Neural progenitor cell (in vitro differentiated cells): ENCODE measurements around the gene E2F2. TPM values are rescaled to one million over a fixed set of nuclear protein-coding genes. Genes with fewer than 3 reads are reported as not detected.

ENCODE experiments used
- DNase-seq: peaks from one replicate; pipeline ENCODE4 v3.0.0-alpha.2; 2016; ENCODE audit warnings: low spot score
- H2AFZ ChIP-seq: fragments of 200-600 bp; sonication (generic); replicated peaks from 2 replicates; pipeline ENCODE4 v1.6.1; 2016; ENCODE audit warnings: antibody characterized with exemption
- H3F3A ChIP-seq: fragments of 200-600 bp; sonication (generic); 2 replicates; pipeline ENCODE4 v1.6.1; 2016; ENCODE audit warnings: antibody characterized with exemption, low read depth
- H3K27ac ChIP-seq: fragments of 200-600 bp; sonication (generic); 2 replicates; pipeline ENCODE4 v1.5.1; 2016; ENCODE audit warnings: mild to moderate bottlenecking
- H3K27me3 ChIP-seq: fragments of 200-600 bp; sonication (generic); 2 replicates; pipeline ENCODE4 v1.6.1; 2016; ENCODE audit warnings: mild to moderate bottlenecking, moderate library complexity
- H3K36me3 ChIP-seq: fragments of 200-600 bp; sonication (generic); 2 replicates; pipeline ENCODE4 v1.5.1; 2016
- H3K4me1 ChIP-seq: fragments of 200-600 bp; sonication (generic); 2 replicates; pipeline ENCODE4 v1.6.1; 2016; ENCODE audit warnings: mixed run types
- H3K4me2 ChIP-seq: fragments of 200-600 bp; sonication (generic); 2 replicates; pipeline ENCODE4 v1.6.1; 2016
- H3K4me3 ChIP-seq: fragments of 200-600 bp; sonication (generic); 2 replicates; pipeline ENCODE4 v1.5.1; 2016
- H3K79me2 ChIP-seq: fragments of 200-600 bp; sonication (generic); 2 replicates; pipeline ENCODE4 v1.6.1; 2016; ENCODE audit warnings: low read depth
- H3K9ac ChIP-seq: fragments of 200-600 bp; sonication (generic); 2 replicates; pipeline ENCODE4 v1.6.1; 2016
- H3K9me3 ChIP-seq: fragments of 200-600 bp; sonication (generic); 2 replicates; pipeline ENCODE4 v1.5.1; 2016; ENCODE audit warnings: low read depth
- H4K20me1 ChIP-seq: fragments of 200-600 bp; sonication (generic); 2 replicates; pipeline ENCODE4 v1.6.1; 2016; ENCODE audit warnings: low read depth
- H3K27ac Mint-ChIP-seq: 3 replicates; pipeline ENCODE4 v1.8.0; 2021; ENCODE audit warnings: mixed read lengths
- H3K27me3 Mint-ChIP-seq: 2 replicates; pipeline ENCODE4 v1.8.0; 2022; ENCODE audit warnings: low read depth, mild to moderate bottlenecking, inconsistent platforms, moderate library complexity, mixed read lengths; ENCODE audit not compliant: insufficient read depth
- H3K36me3 Mint-ChIP-seq: 3 replicates; pipeline ENCODE4 v1.8.0; 2021; ENCODE audit warnings: mixed read lengths
- H3K4me1 Mint-ChIP-seq: 3 replicates; pipeline ENCODE4 v1.8.0; 2021; ENCODE audit warnings: mixed read lengths
- H3K4me3 Mint-ChIP-seq: 3 replicates; pipeline ENCODE4 v1.8.0; 2021; ENCODE audit warnings: mild to moderate bottlenecking, moderate library complexity, mixed read lengths
- H3K9me3 Mint-ChIP-seq: 3 replicates; pipeline ENCODE4 v1.8.0; 2020; ENCODE audit warnings: mixed read lengths
- EZH2 ChIP-seq: fragments of 200-600 bp; sonication (generic); IDR thresholded peaks from 2 replicates; pipeline ENCODE4 v1.6.1; 2017; ENCODE audit warnings: antibody characterized with exemption, mild to moderate bottlenecking, moderate library complexity
- EZH2phosphoT487 ChIP-seq: fragments of 200-600 bp; sonication (generic); IDR thresholded peaks from 2 replicates; pipeline ENCODE4 v1.6.1; 2017; ENCODE audit warnings: antibody characterized with exemption
- total RNA-seq: library from RNA; depleted of rRNA; stranded (reverse); fragments of >200 nt; gene quantifications from 2 replicates; pipeline ENCODE4 v1.2.3, GENCODE V29; 2015; ENCODE audit warnings: low replicate concordance
- TF ChIP-seq, protein P1 (sequence below): fragments of 200-600 bp; sonication (generic); IDR thresholded peaks from 2 replicates; pipeline ENCODE4 v1.5.1; 2017; ENCODE audit warnings: antibody characterized with exemption, mild to moderate bottlenecking

Gene E2F2
- total RNA-seq, 1 donor from 2014 or later = 3.4 TPM

DNA sequence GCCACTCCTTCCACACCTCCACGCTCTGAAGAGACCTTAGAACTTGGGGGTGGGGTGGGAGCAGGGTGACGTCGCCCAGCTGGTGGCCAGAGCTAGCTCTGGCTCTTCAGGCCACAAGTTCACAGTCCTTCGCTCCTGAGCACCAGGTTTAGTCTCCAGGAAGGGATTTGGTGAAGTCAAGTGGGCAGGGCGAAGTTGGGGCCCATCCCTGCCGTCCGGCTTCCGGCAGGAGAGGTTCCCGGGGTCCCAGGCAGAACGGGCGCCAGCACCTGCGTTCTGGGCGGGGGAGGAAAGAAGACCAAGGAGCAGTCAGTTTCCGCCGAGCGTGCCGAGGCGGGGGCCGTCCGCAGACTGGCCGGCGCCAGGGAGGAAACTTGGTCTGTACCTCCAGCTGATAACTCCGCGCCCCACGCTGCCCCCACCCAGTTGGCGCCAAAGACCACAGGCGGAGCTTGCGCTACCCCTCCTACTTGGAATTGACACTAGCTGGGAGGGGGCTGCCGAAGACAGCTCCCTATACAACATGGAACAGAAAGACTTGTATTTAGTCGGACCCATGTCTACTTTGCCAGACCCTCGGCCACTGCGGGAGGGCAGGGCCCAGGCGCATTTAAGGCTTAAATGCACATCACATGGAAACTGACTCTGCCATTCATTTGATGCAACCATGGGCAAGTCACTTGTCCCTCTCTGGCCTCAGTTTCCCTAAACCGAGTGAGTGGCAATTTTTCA lies 27.3 kb upstream of the E2F2 start:
- peak overlapping the region; percentile 91 for H3K4me3 Mint-ChIP-seq
- Histone ChIP-seq H3K9ac (peak overlapping the region; percentile 73), H3K4me2 (peak overlapping the region; percentile 90), H3K4me1 (peaks cover 68% of the 10 kb centered on the region), H3K79me2 (peaks cover 52% of the 10 kb centered on the region), H3K27ac (peak overlapping the region; percentile 100), H3K4me3 (peak overlapping the region; percentile 91), H3K9me3 (no peaks in the 10 kb centered on the region), H2AFZ (no peak overlapping the region), H4K20me1 (peaks cover 44% of the 10 kb centered on the region), H3F3A (peaks cover 95% of the 10 kb centered on the region), H3K36me3 (no peaks in the 10 kb centered on the region), H3K27me3 (peaks cover 11% of the 10 kb centered on the region)
- no peaks in the 10 kb centered on the region for H3K9me3 Mint-ChIP-seq
- H3K4me1 Mint-ChIP-seq = peaks cover 75% of the 10 kb centered on the region
- TF ChIP-seq EZH2phosphoT487 = no peak
- TF ChIP-seq, protein P1, sequence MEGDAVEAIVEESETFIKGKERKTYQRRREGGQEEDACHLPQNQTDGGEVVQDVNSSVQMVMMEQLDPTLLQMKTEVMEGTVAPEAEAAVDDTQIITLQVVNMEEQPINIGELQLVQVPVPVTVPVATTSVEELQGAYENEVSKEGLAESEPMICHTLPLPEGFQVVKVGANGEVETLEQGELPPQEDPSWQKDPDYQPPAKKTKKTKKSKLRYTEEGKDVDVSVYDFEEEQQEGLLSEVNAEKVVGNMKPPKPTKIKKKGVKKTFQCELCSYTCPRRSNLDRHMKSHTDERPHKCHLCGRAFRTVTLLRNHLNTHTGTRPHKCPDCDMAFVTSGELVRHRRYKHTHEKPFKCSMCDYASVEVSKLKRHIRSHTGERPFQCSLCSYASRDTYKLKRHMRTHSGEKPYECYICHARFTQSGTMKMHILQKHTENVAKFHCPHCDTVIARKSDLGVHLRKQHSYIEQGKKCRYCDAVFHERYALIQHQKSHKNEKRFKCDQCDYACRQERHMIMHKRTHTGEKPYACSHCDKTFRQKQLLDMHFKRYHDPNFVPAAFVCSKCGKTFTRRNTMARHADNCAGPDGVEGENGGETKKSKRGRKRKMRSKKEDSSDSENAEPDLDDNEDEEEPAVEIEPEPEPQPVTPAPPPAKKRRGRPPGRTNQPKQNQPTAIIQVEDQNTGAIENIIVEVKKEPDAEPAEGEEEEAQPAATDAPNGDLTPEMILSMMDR = no peak
- no peak for TF ChIP-seq EZH2
- peaks cover 15% of the 10 kb centered on the region for H3K36me3 Mint-ChIP-seq
- peaks cover 8% of the 10 kb centered on the region for H3K27me3 Mint-ChIP-seq
- peak; percentile 45 for DNase-seq
- peak overlapping the region; percentile 26 for H3K27ac Mint-ChIP-seq

DNA sequence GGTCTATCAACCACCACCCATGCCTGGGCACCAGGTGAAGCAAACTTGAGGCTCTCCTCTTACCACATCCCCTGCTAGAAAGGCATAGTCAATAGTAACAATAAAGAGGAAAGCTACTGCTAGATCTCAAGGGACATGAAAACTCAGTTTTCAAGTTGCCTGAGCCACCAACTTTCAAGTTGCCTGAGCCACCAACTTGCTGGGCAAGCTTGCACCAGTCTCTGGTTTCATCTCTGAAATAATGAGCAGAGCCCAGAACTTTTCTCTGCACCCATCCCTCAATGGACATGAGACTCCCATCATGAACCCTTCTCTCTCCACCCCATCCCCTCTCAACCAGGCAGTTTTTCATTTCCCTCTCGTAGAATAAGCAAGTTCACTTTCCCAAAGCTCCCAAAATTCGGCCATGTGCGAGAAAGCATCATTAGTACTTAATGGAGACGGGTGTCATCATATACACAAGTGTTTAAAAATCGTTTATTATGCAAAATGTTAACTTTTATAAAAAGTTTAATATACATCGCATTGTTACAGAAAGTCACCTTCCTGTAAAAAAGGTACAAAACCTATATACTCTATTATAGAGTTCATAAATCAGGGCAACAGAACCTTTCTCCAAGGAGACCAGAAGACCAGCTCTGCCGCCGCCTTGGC lies 26.6 kb upstream of the E2F2 start:
- no peak overlapping the region for H2AFZ ChIP-seq
- peaks cover 14% of the 10 kb centered on the region for H3K27me3 ChIP-seq
- H3K9me3 ChIP-seq = no peaks in the 10 kb centered on the region
- Mint-ChIP-seq H3K27ac (no peak overlapping the region), H3K36me3 (peaks cover 15% of the 10 kb centered on the region), H3K27me3 (peaks cover 11% of the 10 kb centered on the region), H3K9me3 (no peaks in the 10 kb centered on the region), H3K4me1 (peaks cover 75% of the 10 kb centered on the region), H3K4me3 (peak overlapping the region; percentile 91)
- H3K79me2 ChIP-seq = peaks cover 52% of the 10 kb centered on the region
- peak overlapping the region; percentile 90 for H3K4me2 ChIP-seq
- TF ChIP-seq, protein P1 = no peak
- no peak for TF ChIP-seq EZH2phosphoT487
- TF ChIP-seq EZH2 = no peak
- peak overlapping the region; percentile 91 for H3K4me3 ChIP-seq
- no peak for DNase-seq
- H3K4me1 ChIP-seq = peaks cover 61% of the 10 kb centered on the region
- peak overlapping the region; percentile 73 for H3K9ac ChIP-seq
- peaks cover 44% of the 10 kb centered on the region for H4K20me1 ChIP-seq
- H3F3A ChIP-seq = peaks cover 89% of the 10 kb centered on the region
- H3K36me3 ChIP-seq = no peaks in the 10 kb centered on the region
- H3K27ac ChIP-seq = peak overlapping the region; percentile 100

DNA sequence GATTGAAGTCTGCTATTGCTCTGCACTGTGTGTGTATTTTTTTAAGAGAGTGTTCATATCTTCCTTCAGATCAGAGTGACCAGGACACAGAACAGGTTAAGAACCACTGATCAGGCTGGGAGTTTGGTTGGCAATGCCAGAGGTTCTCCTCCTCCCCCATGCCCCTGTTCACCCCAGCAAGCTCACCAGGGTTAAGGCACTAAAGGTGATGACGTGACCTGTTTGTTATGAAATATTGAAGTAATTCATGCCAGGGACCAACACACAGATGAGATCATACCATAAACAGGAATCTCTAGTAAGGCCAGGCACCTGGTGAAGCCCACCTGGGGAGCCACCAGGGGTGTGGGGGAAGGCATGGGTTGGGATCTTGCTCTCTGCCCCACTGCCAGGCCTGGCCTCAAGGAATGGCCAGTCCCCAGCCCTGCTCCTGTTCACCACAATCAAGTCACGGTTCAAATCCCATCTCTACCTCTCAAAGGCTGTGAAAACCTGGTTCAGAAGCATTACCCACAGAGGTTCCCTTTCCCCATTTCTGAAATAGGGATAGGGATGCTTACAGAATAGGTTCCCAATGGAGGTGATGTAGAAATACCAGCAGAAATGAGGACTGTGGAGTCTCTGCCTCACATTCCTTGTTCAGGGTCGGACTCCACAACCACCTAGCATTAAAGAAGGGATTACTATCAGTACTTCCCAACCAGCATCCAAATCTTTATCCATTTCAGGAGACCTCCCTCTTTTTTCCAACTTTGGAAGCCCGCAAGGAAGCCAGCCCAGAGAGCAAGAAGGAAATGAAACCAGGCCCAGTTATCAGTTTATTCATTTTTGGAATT lies 25.8 kb upstream of the E2F2 start:
- TF ChIP-seq EZH2 (no peak), EZH2phosphoT487 (no peak)
- TF ChIP-seq, protein P1 = no peak
- peaks cover 11% of the 10 kb centered on the region for H3K27me3 Mint-ChIP-seq
- peak; percentile 25 for DNase-seq
- Histone ChIP-seq H4K20me1 (peaks cover 44% of the 10 kb centered on the region), H3K4me2 (peak overlapping the region; percentile 90), H3K9me3 (no peaks in the 10 kb centered on the region), H3K4me3 (peak overlapping the region; percentile 91), H3K27ac (peak overlapping the region; percentile 72), H3K9ac (peak overlapping the region; percentile 73), H3K27me3 (peaks cover 17% of the 10 kb centered on the region), H3K4me1 (peaks cover 63% of the 10 kb centered on the region), H3K36me3 (no peaks in the 10 kb centered on the region), H3K79me2 (peaks cover 52% of the 10 kb centered on the region), H3F3A (peaks cover 82% of the 10 kb centered on the region), H2AFZ (no peak overlapping the region)
- peaks cover 15% of the 10 kb centered on the region for H3K36me3 Mint-ChIP-seq
- H3K27ac Mint-ChIP-seq = peak overlapping the region; percentile 94
- H3K9me3 Mint-ChIP-seq = no peaks in the 10 kb centered on the region
- H3K4me3 Mint-ChIP-seq = peak overlapping the region; percentile 91
- H3K4me1 Mint-ChIP-seq = peaks cover 76% of the 10 kb centered on the region
